NCI-H82 treated with DMSO at 0.1 percent for 48 hours (cell line): ENCODE data around the gene P2RY8.
"Not testable (repeated sequence)": the region's sequence is repeated elsewhere in the genome, so short reads cannot be mapped to it uniquely, and the experiment has no call there.

Experiments
- DNase-seq: peaks from one replicate; lab custom pipeline; 2025; ENCODE audit not compliant: unreplicated experiment; lab: John Stamatoyannopoulos, UW

Gene P2RY8

DNA sequence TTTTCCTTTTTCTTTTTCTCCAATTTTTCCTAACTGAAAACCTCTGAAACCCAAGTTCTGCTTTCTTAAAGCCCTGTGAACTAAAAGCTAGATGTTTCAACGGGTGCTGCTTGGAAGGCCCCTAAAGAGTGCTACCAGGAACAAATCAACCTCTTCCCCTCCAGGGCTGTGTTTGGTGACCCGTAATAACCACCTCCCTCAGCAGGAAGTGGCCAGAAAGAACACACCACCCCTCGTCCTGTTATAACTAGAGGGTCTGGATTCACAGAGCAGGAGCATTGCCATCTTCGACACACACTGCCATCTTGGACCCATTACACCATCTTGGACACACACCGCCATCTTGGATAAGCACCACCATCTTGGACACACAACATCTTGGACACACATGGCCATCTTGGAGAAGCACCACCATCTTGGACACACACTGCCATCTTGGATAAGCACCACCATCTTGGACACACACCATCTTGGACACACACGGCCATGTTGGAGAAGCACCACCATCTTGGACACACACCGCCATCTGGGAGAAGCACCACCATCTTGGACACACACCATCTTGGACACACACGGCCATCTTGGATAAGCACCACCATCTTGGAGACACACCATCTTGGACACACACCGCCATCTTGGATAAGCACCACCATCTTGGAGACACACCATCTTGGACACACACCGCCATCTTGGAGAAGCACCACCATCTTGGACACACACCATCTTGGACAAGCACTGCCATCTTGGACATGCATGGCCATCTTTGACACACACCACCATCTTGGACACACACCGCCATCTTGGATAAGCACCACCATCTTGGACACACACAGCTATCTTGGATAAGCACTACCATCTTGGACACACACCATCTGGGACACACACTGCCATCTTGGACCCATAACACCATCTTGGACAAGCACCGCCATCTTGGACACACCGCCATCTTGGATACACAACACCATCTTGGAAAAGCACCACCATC is 89.7 kb downstream of the P2RY8 start:
- not testable (repeated sequence) for DNase-seq

DNA sequence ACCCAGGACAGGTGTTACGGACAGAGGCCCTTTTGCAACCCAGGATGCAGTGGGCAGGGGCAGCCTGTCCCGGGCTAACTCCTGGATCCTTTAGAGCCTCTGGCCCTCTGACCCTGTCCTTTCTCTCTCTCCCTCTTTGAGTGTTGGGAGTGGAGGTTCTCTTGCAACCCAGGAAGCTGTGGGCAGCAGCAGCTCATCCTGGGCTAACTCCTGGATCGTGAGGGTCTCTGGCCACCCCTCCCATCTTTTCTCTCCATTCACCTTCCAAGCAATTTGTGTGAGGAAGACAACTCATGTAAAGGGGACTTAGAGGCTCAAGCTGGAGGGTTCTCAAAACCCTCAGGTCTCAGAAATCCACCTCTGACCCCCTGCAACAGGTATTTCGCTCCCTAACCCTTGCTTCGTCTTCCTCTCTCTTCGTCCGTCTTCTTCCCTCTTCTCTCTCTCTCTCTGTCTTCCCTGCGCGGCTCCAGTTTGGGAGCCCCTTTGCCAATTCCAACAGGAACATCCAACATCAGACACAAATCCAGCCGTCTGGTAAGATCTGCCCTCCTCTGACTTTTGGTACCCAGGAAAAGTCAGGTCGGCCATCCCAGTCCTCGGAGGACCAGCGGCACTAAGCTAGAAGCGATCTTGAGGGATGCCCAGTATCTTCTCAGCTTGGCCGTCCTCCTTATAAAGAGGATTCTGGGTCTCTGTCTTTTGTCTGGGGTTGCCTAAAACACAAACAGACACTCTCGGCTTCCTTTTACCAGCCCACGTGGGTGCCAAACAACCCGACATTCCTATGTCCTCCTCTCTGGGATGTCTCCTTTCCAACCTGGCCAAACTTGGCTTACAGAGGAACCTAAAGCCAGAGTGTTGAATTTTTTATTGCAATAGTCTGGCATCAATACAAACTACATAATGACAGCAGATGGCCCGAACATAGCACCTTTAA is 92.2 kb downstream of the P2RY8 start:
- no peak for DNase-seq

DNA sequence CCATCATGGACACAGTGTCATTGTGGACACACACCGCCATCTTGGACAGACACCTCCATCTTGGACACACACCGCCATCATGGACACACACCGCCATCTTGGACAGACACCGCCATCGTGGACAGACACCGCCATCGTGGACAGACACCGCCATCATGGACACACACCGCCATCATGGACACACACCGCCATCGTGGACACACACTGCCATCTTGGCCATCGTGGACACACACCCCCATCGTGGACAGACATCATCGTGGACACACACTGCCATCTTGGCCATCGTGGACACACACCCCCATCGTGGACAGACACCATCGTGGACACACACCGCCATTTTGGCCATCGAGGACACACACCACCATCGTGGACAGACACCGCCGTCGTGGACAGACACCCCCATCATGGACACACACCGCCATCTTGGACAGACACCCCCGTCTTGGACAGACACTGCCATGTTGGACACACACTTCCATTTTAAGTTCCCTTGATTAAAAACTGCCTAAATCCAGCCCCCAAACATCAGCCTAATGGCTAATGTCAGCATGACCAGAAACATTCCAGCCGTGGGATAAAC is 93.4 kb downstream of the P2RY8 start:
- no peak for DNase-seq

DNA sequence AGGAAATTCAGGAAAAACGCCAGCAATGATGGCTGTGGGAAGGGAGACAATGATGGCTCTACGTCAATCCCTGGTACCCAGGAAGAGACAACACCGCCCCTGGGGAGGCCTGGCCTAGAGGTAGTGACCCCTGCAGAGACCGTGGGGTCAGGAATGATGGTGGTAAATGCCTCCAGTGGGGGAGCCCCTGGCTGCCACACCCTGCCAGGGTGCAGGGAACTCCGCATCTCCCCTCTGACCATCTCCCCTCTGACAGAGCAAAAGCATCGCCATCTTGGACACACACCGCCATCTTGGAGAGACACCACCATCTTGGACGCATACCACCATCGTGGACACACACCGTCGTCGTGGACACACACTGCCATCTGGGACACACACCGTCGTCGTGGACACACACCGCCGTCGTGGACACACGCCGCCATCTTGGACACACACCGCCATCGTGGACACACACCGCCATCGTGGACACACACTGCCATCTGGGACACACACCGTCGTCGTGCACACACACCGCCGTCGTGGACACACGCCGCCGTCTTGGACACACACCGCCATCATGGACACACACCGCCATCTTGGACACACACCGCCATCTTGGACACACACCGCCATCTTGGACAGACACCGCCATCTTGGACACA is 94.1 kb downstream of the P2RY8 start:
- DNase-seq: no peak

DNA sequence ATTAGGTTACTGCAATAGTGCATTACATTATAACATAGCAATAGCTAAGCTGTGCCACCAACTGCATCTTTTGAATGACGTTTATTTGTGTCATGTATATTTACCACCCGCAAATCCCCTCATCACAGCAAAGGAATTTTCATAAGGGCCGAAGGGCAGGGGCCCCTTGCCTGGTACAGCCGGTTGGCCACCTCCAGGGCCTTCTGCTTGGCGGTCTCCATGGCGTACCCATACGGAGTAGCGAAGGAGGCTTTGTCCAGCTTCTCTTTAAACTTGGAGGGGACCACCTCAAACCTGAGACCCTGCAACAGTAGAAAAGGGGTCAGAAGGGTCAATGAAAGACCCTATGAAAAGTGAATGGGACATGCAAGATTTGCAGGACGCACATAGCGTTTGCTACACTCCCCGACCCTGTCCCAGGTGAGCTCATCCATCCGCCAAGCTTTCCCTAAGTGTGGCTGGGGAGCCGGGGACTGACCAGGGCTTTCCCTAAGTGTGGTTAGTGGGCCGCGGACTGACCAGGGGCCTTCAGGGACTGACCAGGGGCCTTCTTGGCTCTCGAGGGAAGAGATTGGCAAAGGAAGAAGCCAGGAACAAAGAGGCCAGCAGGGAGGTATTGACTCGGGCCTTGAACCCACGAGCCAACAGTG is 94.8 kb downstream of the P2RY8 start:
- DNase-seq: no peak

DNA sequence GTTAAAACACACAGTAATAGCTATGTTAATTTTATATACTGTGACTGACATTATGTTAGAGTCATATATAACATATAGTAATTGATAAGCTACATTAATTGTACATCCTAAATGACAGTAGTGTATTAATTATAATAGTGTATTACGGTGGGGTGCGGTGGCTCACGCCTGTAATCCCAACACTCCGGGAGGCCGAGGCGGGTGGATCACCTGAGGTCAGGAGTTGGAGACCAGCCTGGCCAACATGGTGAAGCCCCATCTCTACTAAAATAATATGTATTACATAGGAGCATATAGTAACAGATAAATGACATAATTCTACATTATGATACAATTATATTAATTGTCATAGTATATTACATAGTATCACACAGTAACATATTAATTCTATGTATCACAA is 96.5 kb downstream of the P2RY8 start:
- no peak for DNase-seq

DNA sequence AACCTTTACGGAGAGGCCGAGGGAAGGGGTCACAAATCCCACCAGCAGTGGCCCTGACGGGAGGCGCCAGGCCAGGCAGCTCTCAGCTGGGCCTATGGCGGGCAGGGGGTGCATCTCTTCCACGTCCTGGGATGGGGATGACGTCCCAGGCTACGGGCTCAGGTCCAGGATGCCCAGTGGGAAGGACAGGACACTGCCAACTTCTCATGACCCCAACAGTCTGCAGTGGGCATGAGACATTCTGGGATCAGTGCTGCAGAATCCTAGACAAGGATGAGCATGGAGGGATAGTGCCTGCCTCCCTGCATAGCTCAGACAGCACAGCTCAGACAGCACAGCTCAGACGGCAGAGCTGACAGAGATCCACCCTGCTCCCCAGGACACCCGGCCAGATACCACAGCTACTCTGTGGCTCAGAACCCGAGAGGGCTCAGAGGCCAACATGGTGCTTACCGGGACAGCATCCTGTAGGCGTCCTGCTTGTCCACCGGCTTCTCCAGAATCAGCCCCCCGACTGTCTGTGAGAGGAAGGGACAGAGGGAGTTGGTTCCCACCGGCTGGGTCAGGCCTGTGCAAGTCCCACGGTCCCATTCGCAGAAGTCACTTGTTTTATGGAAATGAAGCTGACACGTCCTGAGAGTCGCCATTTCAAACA is 101.6 kb downstream of the P2RY8 start:
- no peak for DNase-seq

DNA sequence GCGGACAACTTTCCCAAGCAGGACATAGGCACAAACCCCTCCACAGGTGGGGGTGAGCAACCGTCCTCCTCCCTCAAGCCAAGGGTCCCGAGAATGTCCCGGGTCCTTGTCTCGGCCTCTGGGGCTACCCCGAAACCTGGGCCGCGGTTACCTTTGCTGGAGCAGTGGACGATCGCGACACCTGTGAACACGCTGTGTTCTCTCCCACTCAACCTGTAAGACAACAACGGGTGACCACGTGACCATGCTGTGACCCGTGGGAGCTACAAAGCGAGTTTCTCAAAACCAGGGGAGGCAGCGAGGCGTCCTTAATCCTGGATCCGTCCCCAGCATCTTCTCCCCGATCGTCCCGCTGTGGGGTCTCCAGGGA is 102.1 kb downstream of the P2RY8 start:
- DNase-seq: no peak

DNA sequence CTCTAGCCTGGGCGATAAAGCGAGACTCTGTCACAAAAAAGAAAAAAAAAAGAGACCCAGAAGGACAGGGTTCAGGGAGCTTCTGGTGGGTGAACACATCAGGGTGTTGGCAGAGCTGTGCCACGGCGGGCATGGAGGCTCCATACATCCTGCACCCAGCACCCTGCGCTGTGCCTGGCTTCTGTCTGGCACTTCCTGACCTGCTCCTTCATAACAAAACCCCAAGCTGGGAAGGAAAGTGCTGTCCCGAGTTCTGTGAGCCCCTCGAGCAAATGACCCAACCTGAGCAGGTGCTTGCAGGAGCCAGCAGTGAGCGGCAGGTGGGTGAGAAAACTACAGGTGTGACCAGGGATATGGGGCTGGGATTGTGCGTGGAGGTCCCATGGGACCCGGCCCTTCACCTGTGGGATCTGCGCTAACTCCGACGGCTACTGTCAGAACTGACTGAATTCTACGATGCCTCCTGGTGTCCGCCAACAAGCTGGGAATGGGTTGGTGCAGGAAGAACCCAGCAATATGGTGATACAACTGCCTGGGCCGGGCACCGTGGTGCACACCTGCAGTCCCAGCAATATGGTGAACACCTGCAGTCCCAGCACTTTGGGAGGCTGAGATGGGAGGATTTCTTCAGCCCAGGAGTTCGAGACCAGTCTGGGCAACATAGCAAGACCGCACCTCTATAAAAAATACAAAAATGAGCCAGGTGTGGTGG is 103.2 kb downstream of the P2RY8 start:
- no peak for DNase-seq

DNA sequence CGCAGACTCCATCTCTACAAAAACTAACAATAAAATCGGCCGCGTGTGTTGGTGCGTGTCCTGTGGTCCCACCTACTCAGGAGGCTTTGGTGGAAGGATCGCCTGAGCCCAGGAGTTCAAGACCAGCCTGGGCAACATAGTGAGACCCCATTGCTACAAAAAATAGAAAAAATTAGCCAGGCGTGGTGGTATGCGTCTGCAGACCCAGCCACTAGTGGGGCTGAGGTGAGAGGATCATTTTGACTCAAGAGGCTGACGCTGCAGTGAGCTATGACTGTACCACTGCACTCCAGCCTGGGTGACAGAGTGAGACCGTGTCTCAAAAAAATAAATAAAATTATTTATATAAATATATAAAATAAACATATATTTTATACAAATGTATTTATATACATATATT is 106.5 kb downstream of the P2RY8 start:
- no peak for DNase-seq

DNA sequence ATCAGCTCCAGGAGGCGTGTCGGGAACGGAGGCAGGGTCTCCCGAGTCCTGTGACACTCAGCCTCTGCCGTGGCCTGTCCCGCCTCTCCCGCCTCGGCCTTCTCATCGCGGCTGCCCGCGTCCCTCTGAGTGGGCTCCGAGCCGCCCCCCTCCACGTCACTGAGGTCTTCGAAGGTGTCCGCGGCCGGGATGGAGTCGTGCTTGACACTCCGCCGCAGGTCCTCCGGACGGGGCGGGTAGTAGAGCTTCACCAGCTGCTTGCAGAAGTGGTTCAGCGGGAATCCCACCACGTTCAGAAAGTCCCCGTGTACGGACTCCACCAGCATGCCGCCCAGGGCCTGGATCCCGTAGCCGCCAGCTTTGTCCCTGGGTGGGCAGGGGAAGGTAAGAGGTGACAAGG is 109.2 kb downstream of the P2RY8 start:
- DNase-seq: no peak

DNA sequence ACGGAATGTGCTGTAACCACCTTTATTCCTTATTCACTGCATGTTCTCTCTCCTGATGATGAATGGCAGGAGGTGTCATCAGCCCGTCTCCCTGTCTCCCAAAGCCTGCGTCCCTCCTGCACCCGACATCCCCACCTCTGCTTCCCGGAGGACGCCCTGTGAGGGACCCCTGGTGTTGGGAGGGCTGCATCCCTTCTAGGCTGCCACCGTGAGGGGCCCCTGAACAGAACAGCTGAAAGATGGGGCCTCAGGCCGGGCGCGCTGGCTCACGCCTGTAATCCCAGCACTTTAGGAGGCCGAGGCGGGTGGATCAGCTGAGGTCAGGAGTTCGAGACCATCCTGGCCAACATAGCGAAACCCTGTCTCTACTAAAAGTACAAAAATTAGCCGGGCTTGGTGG is 110.7 kb downstream of the P2RY8 start:
- DNase-seq: not testable (repeated sequence)

DNA sequence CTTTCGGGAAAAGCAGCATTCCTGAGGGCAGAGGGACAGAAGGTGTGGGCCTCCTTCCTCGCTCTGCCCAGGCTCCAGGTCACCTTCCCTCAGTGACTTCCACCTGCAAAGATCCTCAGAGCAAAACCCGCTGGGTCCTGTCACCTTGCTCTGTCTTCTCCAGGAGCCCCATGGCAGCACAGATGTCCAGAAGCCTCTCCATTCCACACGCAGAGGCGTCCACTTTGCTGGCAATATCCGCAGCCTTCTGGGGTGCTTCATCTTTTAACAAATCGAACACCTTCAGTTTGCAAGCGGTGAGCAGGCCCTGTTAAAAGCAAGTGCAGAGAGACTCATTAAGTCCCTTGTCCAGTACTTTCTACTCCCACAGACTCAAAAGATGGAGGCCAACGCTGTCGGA is 111.6 kb downstream of the P2RY8 start:
- no peak for DNase-seq

DNA sequence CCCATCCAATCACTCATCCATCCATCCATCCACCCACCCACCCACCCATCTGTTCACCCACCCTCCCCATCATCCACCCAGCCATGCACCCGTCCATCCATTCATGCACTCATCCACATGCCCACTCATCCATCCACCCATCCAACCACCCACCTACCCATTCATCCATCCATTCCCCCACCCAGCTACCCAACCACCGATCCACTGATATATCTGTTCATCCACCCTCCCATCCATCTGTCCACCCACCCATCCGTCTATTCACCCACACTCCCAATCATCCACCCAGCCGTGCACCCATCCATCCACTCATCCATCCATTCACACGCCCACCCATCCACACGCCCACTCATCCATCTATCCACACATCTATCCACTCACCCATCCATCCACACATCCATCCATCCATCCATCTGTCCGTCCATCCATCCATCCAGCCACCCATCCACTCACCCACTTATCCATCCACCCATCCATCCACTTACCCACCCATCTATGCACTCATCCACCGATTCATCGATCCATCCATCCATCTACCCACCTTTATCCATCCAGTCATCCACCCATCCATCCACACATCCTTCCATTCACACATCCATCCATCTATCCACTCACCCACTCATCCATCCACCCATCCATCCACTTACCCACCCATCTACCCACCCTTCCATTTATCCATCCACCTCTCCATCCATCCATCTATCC is 112.7 kb downstream of the P2RY8 start:
- DNase-seq: no peak

DNA sequence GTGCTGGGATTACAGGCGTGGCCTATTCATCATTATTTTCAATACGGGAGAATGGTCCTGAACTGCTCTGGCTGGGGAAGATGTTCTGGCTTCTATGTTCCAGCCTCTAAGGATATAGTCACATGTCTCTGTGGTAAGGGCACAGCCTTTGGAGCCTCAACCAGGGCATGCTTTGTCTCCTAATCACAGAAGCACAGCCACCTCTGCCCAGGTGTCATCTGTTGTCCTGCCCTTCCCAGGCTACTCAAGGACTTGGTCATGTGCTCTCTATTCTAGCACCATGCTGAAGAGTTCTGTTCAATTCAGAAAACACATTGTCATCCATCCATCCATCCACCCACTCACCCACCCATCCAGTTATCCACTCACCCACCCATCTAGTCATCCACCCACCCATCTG is 113.8 kb downstream of the P2RY8 start:
- no peak for DNase-seq

DNA sequence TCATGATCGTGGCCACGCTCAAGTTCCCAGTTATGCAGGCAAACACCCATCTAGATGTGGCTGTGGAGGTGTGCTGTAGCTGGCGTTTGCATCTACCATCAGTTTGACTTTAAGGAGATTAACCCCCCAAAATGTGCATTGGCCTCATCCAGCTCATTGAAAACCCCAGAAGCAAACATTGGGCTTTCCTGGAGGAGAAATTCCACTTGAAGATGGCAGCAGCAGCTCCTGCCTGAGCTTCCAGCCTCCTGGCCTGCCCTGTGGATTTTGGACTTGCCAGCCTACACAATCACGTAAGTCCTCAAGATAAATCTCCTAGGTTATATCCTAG is 114.9 kb downstream of the P2RY8 start:
- no peak for DNase-seq

DNA sequence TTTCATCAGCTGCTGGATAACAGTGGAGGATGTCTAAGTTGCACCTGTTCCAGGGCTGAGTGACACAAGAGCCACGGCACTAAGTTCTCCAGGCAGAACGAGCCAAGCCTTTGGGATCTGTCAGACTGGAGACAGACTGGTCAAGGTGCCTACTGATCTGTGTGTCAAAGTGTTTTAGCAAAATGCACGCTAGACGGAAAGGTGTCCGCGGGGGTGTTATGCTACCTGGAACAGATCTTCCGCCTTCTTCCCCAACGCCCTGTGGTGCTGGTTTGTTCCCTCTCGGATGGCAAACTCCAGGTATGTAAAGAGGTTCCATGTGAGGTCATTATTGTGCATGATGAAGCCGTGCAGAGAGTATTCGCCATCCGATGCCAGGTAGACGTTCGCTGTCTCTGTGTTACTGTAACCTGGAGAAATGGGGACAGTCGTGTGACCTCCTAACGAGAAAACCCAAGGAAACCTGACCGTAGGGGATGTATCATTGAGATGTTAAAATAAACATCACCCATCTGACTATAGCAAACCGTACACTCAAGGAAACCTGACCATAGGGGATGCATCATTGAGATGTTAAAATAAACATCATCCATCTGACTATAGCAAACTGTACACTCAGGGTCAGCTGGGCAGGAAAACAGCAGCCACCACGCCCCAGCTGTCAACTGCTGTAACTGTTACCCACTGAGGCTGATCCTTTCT is 115.4 kb downstream of the P2RY8 start:
- DNase-seq: no peak

DNA sequence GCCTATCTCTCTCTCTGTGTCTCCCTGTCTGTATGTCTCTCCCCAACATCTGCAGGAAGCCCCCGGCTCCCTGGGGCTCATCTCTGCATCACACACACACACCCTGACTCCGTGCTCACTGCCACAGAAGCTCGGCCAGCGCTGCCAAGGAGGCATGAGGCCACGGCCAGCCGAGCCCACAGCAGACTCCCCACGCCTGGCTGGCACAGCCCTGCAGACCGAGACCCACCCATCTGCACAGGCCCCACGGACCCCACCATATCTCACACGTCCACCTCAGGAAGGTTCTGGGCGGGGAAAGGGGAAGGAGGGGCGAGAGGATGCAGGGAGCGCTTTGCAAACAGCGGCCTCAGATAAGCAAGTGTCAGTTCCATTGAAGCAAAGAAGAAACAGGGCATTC is 116.6 kb downstream of the P2RY8 start:
- no peak for DNase-seq
